GM12878 (cell line): Measurements from ENCODE around the gene SLC22A3. TPM values are rescaled to one million over a fixed set of nuclear protein-coding genes. Genes with fewer than 3 reads are reported as not detected.

Experiments
- ATAC-seq: fragments of 200-7000 bp; cut with Tn5 transposase; 3 replicates; pipeline ENCODE4 v1.9.1; 2020; ENCODE audit warnings: mild to moderate bottlenecking, moderate library complexity
- BruUV-seq: library from RNA; stranded (reverse); fragments of 400-500 nt; replicated peaks from 2 replicates; lab custom pipeline; 2021; lab: Mats Ljungman, UMichigan
- CTCF ChIA-PET: fragments of 300-600 bp; sonication (Branson Sonifier 250); formaldehyde crosslinking; extraction: SDS; loops from one replicate; lab custom pipeline; 2021; ENCODE audit warnings: inconsistent platforms; lab: Yijun Ruan, JAX
- POLR2A ChIA-PET: fragments of 350-600 bp; formaldehyde crosslinking; extraction: SDS; loops from one replicate; lab custom pipeline; 2021; ENCODE audit warnings: inconsistent platforms; lab: Charles Lee
- RAD21 ChIA-PET: fragments of 300-600 bp; sonication (Branson Sonifier 250); formaldehyde crosslinking; loops from one replicate; lab custom pipeline; 2023; ENCODE audit warnings: antibody characterized with exemption; ENCODE audit not compliant: unreplicated experiment; lab: Charles Lee
- SMC1A ChIA-PET: fragments of 300-600 bp; sonication (Branson Sonifier 250); formaldehyde crosslinking; loops from one replicate; lab custom pipeline; 2023; ENCODE audit not compliant: unreplicated experiment, uncharacterized antibody; lab: Charles Lee
- DNase-seq: peaks from one replicate; pipeline ENCODE4 v3.0.0-alpha.2; 2011; ENCODE audit warnings: low read depth, low spot score
- FAIRE-seq: peaks from 3 replicates; lab custom pipeline; 2011; peaks lifted over from hg19 to GRCh38; lab: Jason Lieb, UNC
- H2AFZ ChIP-seq: 2 replicates; pipeline ENCODE4 v1.6.0; 2011; ENCODE audit warnings: low read depth, low read length, control low read depth; ENCODE audit not compliant: control insufficient read depth
- H3K27ac ChIP-seq: 2 replicates; pipeline ENCODE4 v1.5.1; 2011; ENCODE audit warnings: control low read depth; ENCODE audit not compliant: control insufficient read depth, insufficient read depth
- H3K27me3 ChIP-seq, 2 experiments: replicated peaks in 1 of 2; 2 replicates each; pipeline versions ENCODE4 v1.6.0 to v1.6.1; 2011; ENCODE audit warnings: low read length in 1 of 2; ENCODE audit not compliant: control insufficient read depth in 2 of 2, insufficient read depth in 2 of 2
- H3K36me3 ChIP-seq, 2 experiments: 2 replicates each; pipeline ENCODE4 v1.5.1; 2011; ENCODE audit warnings: low read length in 1 of 2; ENCODE audit not compliant: control insufficient read depth in 2 of 2, insufficient read depth in 2 of 2
- H3K4me1 ChIP-seq: 2 replicates; pipeline ENCODE4 v1.6.1; 2011; ENCODE audit warnings: mild to moderate bottlenecking, low read length, moderate library complexity, mixed read lengths; ENCODE audit not compliant: control insufficient read depth, insufficient read depth
- H3K4me2 ChIP-seq: 2 replicates; pipeline ENCODE4 v1.6.0; 2011; ENCODE audit warnings: control low read depth; ENCODE audit not compliant: control insufficient read depth, insufficient read depth
- H3K4me3 ChIP-seq: fragments of 200-600 bp; sonication (generic); 2 replicates; pipeline ENCODE4 v1.5.1; 2016
- H3K79me2 ChIP-seq: 2 replicates; pipeline ENCODE4 v1.6.0; 2011; ENCODE audit warnings: low read length; ENCODE audit not compliant: control insufficient read depth, insufficient read depth
- H3K9ac ChIP-seq: 2 replicates; pipeline ENCODE4 v1.8.0; 2011; ENCODE audit warnings: low read length, control low read depth, mixed read lengths; ENCODE audit not compliant: control insufficient read depth, insufficient read depth
- H3K9me3 ChIP-seq: replicated peaks from 3 replicates; pipeline ENCODE4 v1.5.1; 2011; ENCODE audit warnings: mild to moderate bottlenecking, low read length; ENCODE audit not compliant: control insufficient read depth, insufficient read depth
- H4K20me1 ChIP-seq: 2 replicates; pipeline ENCODE4 v1.6.0; 2011; ENCODE audit not compliant: control insufficient read depth, insufficient read depth
- BMI1 ChIP-seq: fragments of 450-650 bp; IDR thresholded peaks from 2 replicates; pipeline ENCODE4 v1.6.1; 2016; ENCODE audit warnings: mild to moderate bottlenecking, moderate library complexity, borderline replicate concordance
- CBFB ChIP-seq: IDR thresholded peaks from 2 replicates; pipeline ENCODE4 v1.6.1; 2016; ENCODE audit warnings: antibody characterized with exemption, low read depth
- E4F1 ChIP-seq: fragments of 450-650 bp; IDR thresholded peaks from 2 replicates; pipeline ENCODE4 v1.6.1; 2018; ENCODE audit warnings: borderline replicate concordance, mild to moderate bottlenecking; ENCODE audit not compliant: partially characterized antibody
- EED ChIP-seq: sonication (generic); IDR thresholded peaks from 2 replicates; pipeline ENCODE4 v1.6.1; 2016; ENCODE audit warnings: antibody characterized with exemption, low read depth
- GATAD2B ChIP-seq: fragments of 450-650 bp; conservative IDR thresholded peaks from 2 replicates; pipeline ENCODE4 v1.6.1; 2017; ENCODE audit warnings: low read depth, mild to moderate bottlenecking, moderate library complexity
- HDAC6 ChIP-seq: fragments of 200-600 bp; sonication (generic); IDR thresholded peaks from one replicate; pipeline ENCODE4 v1.8.0; 2017; ENCODE audit warnings: antibody characterized with exemption; ENCODE audit not compliant: unreplicated experiment
- MEF2B ChIP-seq: fragments of 450-650 bp; IDR thresholded peaks from 2 replicates; pipeline ENCODE4 v1.6.1; 2018; ENCODE audit warnings: mild to moderate bottlenecking, moderate library complexity; ENCODE audit not compliant: partially characterized antibody, poor library complexity, severe bottlenecking
- MXI1 ChIP-seq: fragments of 150-350 bp; IDR thresholded peaks from 2 replicates; pipeline ENCODE4 v1.6.1; 2011; ENCODE audit warnings: low read depth, mild to moderate bottlenecking, inconsistent platforms, low read length, improper control_type of control experiment
- PAX8 ChIP-seq: fragments of 450-650 bp; IDR thresholded peaks from 2 replicates; pipeline ENCODE4 v1.6.1; 2017; ENCODE audit warnings: mild to moderate bottlenecking, moderate library complexity
- POLR2AphosphoS2 ChIP-seq: IDR thresholded peaks from 2 replicates; pipeline ENCODE4 v1.6.1; 2011; ENCODE audit warnings: low read depth, mild to moderate bottlenecking, low read length, improper control_type of control experiment, moderate library complexity
- RBBP5 ChIP-seq: fragments of 200-600 bp; sonication (generic); conservative IDR thresholded peaks from 2 replicates; pipeline ENCODE4 v1.6.1; 2016
- SREBF1 ChIP-seq: IDR thresholded peaks from 2 replicates; pipeline ENCODE4 v1.6.1; 2012; ENCODE audit warnings: mild to moderate bottlenecking, low read length
- SREBF2 ChIP-seq: IDR thresholded peaks from 2 replicates; pipeline ENCODE4 v1.6.1; 2012; ENCODE audit warnings: mild to moderate bottlenecking, low read length
- TARDBP ChIP-seq: IDR thresholded peaks from 2 replicates; pipeline ENCODE4 v1.6.1; 2016; ENCODE audit warnings: borderline replicate concordance
- TCF12 ChIP-seq: IDR thresholded peaks from 2 replicates; pipeline ENCODE4 v1.6.1; 2011; ENCODE audit warnings: low read depth, mild to moderate bottlenecking, low read length
- ZBTB11 ChIP-seq: fragments of 450-650 bp; formaldehyde crosslinking; IDR thresholded peaks from 2 replicates; pipeline ENCODE4 v1.5.0; 2022; ENCODE audit warnings: mild to moderate bottlenecking, missing genetic modification characterization
- ZNF622 ChIP-seq: fragments of 450-650 bp; IDR thresholded peaks from 2 replicates; pipeline ENCODE4 v1.6.1; 2017; ENCODE audit warnings: mild to moderate bottlenecking, inconsistent platforms
- WGBS: methylation state at CpG from one replicate; pipeline ENCODE4 v1.1.6; 2016; ENCODE audit warnings: low lambda C conversion rate; ENCODE audit not compliant: insufficient replicate concordance, insufficient coverage; ENCODE audit errors: missing lambda C conversion rate; 5-methylcytosine and 5-hydroxymethylcytosine counted together
- in situ Hi-C: fragments of 300-500 bp; cut with MboI; formaldehyde crosslinking; loops from 9 replicates; pipeline ENCODE4 v1.14.3; 2018; ENCODE audit warnings: mixed read lengths
- intact Hi-C: fragments of 100-400 bp; cut with micrococcal nuclease; formaldehyde crosslinking; loops from one replicate; pipeline ENCODE4 v1.14.2; 2022; ENCODE audit not compliant: unreplicated experiment
- polyA plus RNA-seq, 11 experiments: library from polyadenylated mRNA; depleted of rRNA in 4 of 11; unstranded in 6 of 11; stranded (reverse) in 5 of 11; fragments of >200 nt; fragmentation: Nextera tagmentation in 4 of 11; fragmentation: Illumina TruSeq in 1 of 11; extraction: Ambion mirVana in 4 of 11; extraction: Trizol in 1 of 11; gene quantifications; 1 replicate in 1 of 11; 2 replicates in 10 of 11; pipeline versions ENCODE4 v1.2.1 to v1.2.3, GENCODE V29; 2011 to 2016; ENCODE audit warnings: inconsistent platforms in 2 of 11, missing spikeins in 2 of 11, low read depth in 1 of 11
- total RNA-seq, 4 experiments: library from RNA; depleted of rRNA in 3 of 4; stranded (reverse); fragments of >200 nt in 3 of 4; fragmentation: Illumina TruSeq in 1 of 4; extraction: Trizol in 1 of 4; gene quantifications; 2 replicates each; pipeline versions ENCODE4 v1.2.1 to v1.2.3, GENCODE V29; 2013 to 2021

Gene SLC22A3
- total and polyA plus RNA-seq, 10 of the 15 experiments (the other 5 are each of a cell fraction or from before 2014, with no cell fraction given): 0.07 to 0.15 TPM; not detected in 8

- no peak for TF ChIP-seq E4F1
These were observed 14.4 kb downstream of the SLC22A3 start (continued) for GRCh38 chr6:160362556-160362955.

GRCh38 chr6:160363016-160363996 lies 15.1 kb downstream of the SLC22A3 start:
- SMC1A ChIA-PET: interaction anchor here (0.6 kb wide), 1 partner anchor 56 kb away, joined by 3 read pairs; no protein-coding TSS in a partner anchor
- H3K27me3 ChIP-seq: no peaks in the 10 kb centered on the region; a peak in 2 of 4 replicates
- H3K79me2 ChIP-seq: no peaks in the 10 kb centered on the region
- no peaks in the 10 kb centered on the region for H4K20me1 ChIP-seq
- no peak overlapping the region for H3K27ac ChIP-seq
- DNase-seq (no peak), ATAC-seq (peak; percentile 36; the same call in 2 of the 3 replicates), FAIRE-seq (no peak)
- H3K4me1 ChIP-seq: no peaks in the 10 kb centered on the region
- CTCF ChIA-PET: no interaction called here
- no peaks in the 10 kb centered on the region for H3K36me3 ChIP-seq
- H2AFZ ChIP-seq: no peak overlapping the region
- no peak overlapping the region for H3K4me3 ChIP-seq
- POLR2A ChIA-PET: interaction anchor here (0.6 kb wide), 1 partner anchor 160 kb away, joined by 6 read pairs; no protein-coding TSS in a partner anchor
- no peak overlapping the region for H3K4me2 ChIP-seq
- TF ChIP-seq MEF2B (no peak), RBBP5 (no peak), TCF12 (no peak), MXI1 (no peak), GATAD2B (no peak), SREBF1 (no peak), POLR2AphosphoS2 (no peak), ZBTB11 (CRISPR knock-in tag) (no peak), CBFB (no peak), BMI1 (no peak), HDAC6 (no peak), ZNF622 (no peak), TARDBP (no peak), SREBF2 (no peak), EED (no peak), PAX8 (no peak)
- in situ Hi-C loops (no loop called here), intact Hi-C loops (no loop called here)
- BruUV-seq: no TSS peak
- no peak overlapping the region for H3K9ac ChIP-seq
- WGBS: 49% methylated on average over 30 of the region's 30 CpGs
- no peaks in the 10 kb centered on the region for H3K9me3 ChIP-seq
- RAD21 ChIA-PET: no interaction called here
